Glutamatergic neuron (in vitro differentiated cells): ENCODE measurements around the gene NRXN3. TPM values are rescaled to one million over a fixed set of nuclear protein-coding genes. Genes with fewer than 3 reads are reported as not detected.

Experiments used
- DNase-seq: peaks from one replicate; pipeline ENCODE4 v3.0.0; 2022
- H3K27ac Mint-ChIP-seq: one replicate; pipeline ENCODE4 v1.8.0; 2020; ENCODE audit warnings: mild to moderate bottlenecking, mixed read lengths, inconsistent platforms; ENCODE audit not compliant: unreplicated experiment
- H3K27me3 Mint-ChIP-seq: one replicate; pipeline ENCODE4 v1.8.0; 2020; ENCODE audit warnings: mild to moderate bottlenecking, moderate library complexity, mixed read lengths, inconsistent platforms; ENCODE audit not compliant: unreplicated experiment
- H3K36me3 Mint-ChIP-seq: one replicate; pipeline ENCODE4 v1.8.0; 2020; ENCODE audit warnings: mild to moderate bottlenecking, mixed read lengths, inconsistent platforms; ENCODE audit not compliant: unreplicated experiment
- H3K4me1 Mint-ChIP-seq: one replicate; pipeline ENCODE4 v1.8.0; 2020; ENCODE audit warnings: mild to moderate bottlenecking, low read depth, mixed read lengths, inconsistent platforms; ENCODE audit not compliant: unreplicated experiment
- H3K4me3 Mint-ChIP-seq: one replicate; pipeline ENCODE4 v1.8.0; 2020; ENCODE audit warnings: mild to moderate bottlenecking, mixed read lengths, inconsistent platforms; ENCODE audit not compliant: unreplicated experiment
- H3K9me3 Mint-ChIP-seq: one replicate; pipeline ENCODE4 v1.8.0; 2020; ENCODE audit warnings: mild to moderate bottlenecking, moderate library complexity, mixed read lengths, inconsistent platforms; ENCODE audit not compliant: unreplicated experiment
- total RNA-seq: library from RNA; stranded (reverse); fragmentation: NEBNext Ultra II Directional; extraction: Animal tissue kit (Norgen Biotek cat#: 25700); gene quantifications from one replicate; pipeline ENCODE4 v1.2.1, GENCODE V29; 2021; ENCODE audit not compliant: unreplicated experiment
- TF ChIP-seq, protein P1 (sequence below): fragments of 200-600 bp; sonication (generic); IDR thresholded peaks from one replicate; pipeline ENCODE4 v1.5.0; 2021; ENCODE audit not compliant: partially characterized antibody, unreplicated experiment

The NRXN3 gene
- total RNA-seq, 1 donor from 2014 or later: 1.2 TPM

DNA sequence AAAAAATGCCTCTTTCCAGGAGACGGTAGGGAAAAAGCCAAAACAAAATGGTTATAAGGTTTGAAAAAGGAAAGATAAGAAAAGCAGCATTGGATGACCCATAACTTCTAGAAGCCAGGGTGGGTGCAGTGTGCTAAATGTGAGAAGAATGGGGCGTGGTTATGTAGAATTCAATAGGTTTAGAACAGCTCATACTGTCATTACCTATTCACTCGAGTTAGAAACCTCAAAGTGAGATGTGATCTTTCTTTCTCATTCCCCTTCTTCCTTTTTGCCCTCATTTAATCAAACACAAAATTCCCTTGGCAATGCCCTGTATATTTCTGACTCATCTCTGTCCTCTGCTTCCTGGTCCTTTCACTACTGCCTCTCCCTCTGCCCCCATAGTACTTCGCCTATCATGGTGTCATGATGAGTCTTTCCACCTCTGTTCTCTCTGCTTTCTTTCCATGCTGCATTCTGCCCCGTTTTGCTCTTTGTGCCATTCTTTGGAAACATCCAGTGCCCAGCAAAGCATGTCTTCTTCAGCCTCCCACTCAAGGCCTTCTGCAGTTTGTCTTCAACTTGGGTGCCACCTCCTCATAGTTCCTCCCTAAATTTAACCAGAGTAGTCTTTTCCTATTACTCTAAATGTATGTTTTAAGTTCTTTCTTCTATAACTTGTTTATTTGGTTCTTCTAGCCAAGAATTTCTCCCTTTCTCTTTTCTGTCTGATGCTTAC lies 496.3 kb downstream of the NRXN3 start:
- DNase-seq: no peak

DNA sequence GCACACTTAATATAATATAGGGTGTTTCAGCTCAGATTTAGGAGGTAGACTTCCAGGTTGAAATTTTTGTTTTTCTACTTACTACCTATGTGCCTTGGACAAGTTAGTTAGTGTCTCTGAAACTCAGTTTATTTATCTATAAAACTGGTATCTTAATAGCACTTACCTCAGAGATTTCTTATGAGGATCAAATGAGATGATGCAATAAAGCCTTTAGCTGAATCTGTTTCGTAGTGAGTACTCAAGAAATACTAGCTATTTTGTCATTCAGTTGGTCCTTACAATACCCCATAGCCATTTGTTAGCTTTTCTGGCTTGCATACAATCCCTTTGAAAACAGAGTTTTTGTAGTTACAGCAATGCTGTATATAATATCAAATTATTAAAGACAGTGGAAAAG lies 497.0 kb downstream of the NRXN3 start:
- H3K27ac Mint-ChIP-seq: no peak overlapping the region
- DNase-seq: no peak
- H3K4me1 Mint-ChIP-seq: no peaks in the 10 kb centered on the region
- TF ChIP-seq, protein P1, sequence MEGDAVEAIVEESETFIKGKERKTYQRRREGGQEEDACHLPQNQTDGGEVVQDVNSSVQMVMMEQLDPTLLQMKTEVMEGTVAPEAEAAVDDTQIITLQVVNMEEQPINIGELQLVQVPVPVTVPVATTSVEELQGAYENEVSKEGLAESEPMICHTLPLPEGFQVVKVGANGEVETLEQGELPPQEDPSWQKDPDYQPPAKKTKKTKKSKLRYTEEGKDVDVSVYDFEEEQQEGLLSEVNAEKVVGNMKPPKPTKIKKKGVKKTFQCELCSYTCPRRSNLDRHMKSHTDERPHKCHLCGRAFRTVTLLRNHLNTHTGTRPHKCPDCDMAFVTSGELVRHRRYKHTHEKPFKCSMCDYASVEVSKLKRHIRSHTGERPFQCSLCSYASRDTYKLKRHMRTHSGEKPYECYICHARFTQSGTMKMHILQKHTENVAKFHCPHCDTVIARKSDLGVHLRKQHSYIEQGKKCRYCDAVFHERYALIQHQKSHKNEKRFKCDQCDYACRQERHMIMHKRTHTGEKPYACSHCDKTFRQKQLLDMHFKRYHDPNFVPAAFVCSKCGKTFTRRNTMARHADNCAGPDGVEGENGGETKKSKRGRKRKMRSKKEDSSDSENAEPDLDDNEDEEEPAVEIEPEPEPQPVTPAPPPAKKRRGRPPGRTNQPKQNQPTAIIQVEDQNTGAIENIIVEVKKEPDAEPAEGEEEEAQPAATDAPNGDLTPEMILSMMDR: no peak
- peaks cover 2% of the 10 kb centered on the region for H3K27me3 Mint-ChIP-seq
- no peaks in the 10 kb centered on the region for H3K36me3 Mint-ChIP-seq
- no peak overlapping the region for H3K4me3 Mint-ChIP-seq
- H3K9me3 Mint-ChIP-seq: no peaks in the 10 kb centered on the region

More for the DNA sequence above, 496.3 kb downstream of the NRXN3 start:
- Mint-ChIP-seq H3K27me3 (peaks cover 2% of the 10 kb centered on the region), H3K36me3 (no peaks in the 10 kb centered on the region), H3K27ac (no peak overlapping the region), H3K9me3 (no peaks in the 10 kb centered on the region), H3K4me1 (no peaks in the 10 kb centered on the region), H3K4me3 (no peak overlapping the region)
- TF ChIP-seq, protein P1: no peak

DNA sequence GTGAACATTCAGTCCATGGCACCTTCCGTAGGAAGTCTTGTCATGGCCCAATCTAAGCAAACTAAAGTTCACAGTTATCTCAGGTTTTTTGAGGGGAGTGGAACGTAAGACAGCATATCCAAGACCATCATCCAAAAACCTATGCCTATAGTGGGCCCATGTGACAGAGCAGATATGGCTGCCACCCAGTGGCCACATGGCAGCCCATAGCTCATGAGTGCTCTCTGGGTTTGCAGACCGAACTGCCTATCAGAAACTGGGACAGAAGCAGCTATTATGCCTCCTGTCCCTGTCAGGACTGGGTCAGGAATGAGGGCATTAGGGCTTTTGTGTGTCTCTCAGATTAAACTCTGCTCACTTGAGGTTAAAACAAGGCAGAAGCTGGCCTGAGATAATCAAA lies 503.7 kb downstream of the NRXN3 start:
- Mint-ChIP-seq H3K27me3 (peaks cover 2% of the 10 kb centered on the region), H3K4me1 (no peaks in the 10 kb centered on the region), H3K4me3 (no peak overlapping the region), H3K9me3 (no peaks in the 10 kb centered on the region), H3K36me3 (no peaks in the 10 kb centered on the region), H3K27ac (no peak overlapping the region)
- TF ChIP-seq, protein P1: no peak
- DNase-seq: no peak

DNA sequence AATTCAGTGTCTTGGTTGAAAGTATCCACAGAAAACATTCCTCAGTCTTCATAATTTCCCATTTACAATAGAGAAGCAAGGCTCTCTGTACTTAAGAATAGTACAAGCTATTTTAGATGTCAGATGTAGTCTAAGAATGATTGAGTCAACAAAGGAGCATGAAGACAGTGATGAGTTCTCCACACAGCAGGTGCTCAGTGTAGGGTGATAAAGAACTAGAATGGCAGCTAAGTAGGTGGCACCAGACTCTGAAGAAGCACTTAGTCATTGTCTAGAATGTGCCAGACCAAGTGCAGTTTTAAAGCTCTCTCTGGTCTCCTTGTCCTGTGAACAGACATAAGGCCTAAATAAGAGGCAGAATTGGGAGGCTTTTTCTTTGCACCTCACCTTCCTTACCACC lies 504.6 kb downstream of the NRXN3 start:
- Mint-ChIP-seq H3K9me3 (no peaks in the 10 kb centered on the region), H3K27me3 (peaks cover 2% of the 10 kb centered on the region), H3K4me1 (no peaks in the 10 kb centered on the region), H3K36me3 (no peaks in the 10 kb centered on the region), H3K4me3 (no peak overlapping the region), H3K27ac (no peak overlapping the region)
- no peak for DNase-seq
- TF ChIP-seq, protein P1: no peak

DNA sequence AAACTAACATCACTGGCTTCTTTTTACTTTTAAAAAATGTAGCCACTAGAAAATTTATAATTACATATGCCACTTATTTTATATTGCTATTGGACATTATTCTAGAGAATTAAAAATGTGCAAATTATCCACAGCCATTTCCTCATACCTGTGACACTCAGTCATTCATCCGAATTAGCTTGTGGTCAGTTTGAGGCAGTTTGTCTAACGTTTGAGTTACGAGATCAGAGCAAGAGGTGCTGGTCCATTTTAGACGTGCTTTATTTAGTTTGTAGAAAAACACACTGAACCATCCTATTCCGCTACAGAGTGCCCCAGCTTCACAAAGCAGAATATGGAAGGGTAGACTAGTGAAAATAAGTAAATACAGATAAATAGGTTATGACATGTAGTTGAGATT lies 513.0 kb downstream of the NRXN3 start:
- no peaks in the 10 kb centered on the region for H3K36me3 Mint-ChIP-seq
- H3K4me1 Mint-ChIP-seq: no peaks in the 10 kb centered on the region
- TF ChIP-seq, protein P1: no peak
- no peak overlapping the region for H3K4me3 Mint-ChIP-seq
- no peaks in the 10 kb centered on the region for H3K9me3 Mint-ChIP-seq
- no peak overlapping the region for H3K27ac Mint-ChIP-seq
- no peaks in the 10 kb centered on the region for H3K27me3 Mint-ChIP-seq
- no peak for DNase-seq
